ENCODE results near the gene FAM236B.
"Not testable (repeated sequence)": the region's sequence is repeated elsewhere in the genome, so short reads cannot be mapped to it uniquely, and the experiment has no call there.

DNA sequence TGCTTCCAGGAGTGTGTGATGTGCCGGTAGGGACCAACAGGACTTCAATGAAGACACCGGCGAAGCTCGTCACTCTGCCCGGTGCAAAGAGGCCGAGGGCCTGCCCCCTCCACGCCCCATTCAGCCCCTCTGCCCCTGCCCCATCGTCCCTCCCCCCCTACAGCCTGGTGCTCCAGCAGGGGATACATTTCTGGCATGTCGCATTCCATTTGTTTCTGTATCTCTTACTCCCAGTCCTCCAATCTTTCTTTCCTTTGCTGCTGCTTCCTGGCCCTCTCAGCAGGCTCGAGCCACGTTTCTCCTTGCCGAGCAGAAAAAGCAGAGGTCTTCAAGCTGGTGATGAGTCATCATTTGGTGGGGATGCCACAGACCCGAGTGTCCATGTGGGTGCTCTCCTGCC is 25.6 kb upstream of the FAM236B start, which contains the start of gene FAM236D:
- TF ChIP-seq, protein P1, sequence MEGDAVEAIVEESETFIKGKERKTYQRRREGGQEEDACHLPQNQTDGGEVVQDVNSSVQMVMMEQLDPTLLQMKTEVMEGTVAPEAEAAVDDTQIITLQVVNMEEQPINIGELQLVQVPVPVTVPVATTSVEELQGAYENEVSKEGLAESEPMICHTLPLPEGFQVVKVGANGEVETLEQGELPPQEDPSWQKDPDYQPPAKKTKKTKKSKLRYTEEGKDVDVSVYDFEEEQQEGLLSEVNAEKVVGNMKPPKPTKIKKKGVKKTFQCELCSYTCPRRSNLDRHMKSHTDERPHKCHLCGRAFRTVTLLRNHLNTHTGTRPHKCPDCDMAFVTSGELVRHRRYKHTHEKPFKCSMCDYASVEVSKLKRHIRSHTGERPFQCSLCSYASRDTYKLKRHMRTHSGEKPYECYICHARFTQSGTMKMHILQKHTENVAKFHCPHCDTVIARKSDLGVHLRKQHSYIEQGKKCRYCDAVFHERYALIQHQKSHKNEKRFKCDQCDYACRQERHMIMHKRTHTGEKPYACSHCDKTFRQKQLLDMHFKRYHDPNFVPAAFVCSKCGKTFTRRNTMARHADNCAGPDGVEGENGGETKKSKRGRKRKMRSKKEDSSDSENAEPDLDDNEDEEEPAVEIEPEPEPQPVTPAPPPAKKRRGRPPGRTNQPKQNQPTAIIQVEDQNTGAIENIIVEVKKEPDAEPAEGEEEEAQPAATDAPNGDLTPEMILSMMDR (conservative IDR thresholded peaks at IDR 0.05; ENCODE audit: low read depth, low read length): not testable (repeated sequence)
- TF ChIP-seq EZH2 (IDR thresholded peaks at IDR 0.05; ENCODE audit: borderline replicate concordance, low read depth, low read length, poor library complexity, severe bottlenecking): not testable (repeated sequence)

All from A673 (cell line).